Fibroblast of lung (primary cell): ENCODE measurements around the gene IWS1. TPM values are rescaled to one million over a fixed set of nuclear protein-coding genes. Genes with fewer than 3 reads are reported as not detected.

ENCODE experiments used
- DNase-seq, 2 donors: peaks; one replicate each; pipeline versions ENCODE4 v3.0.0 to v3.0.0-alpha.2; 2010; ENCODE audit warnings: low read depth in 2 of 2
- H2AFZ ChIP-seq: 2 replicates; pipeline ENCODE4 v1.5.1; 2012; ENCODE audit warnings: low read length, control low read depth, inconsistent platforms
- H3K27ac ChIP-seq: 2 replicates; pipeline ENCODE4 v1.5.1; 2011; ENCODE audit warnings: low read length, control low read depth; ENCODE audit not compliant: insufficient read depth
- H3K27me3 ChIP-seq: 2 replicates; pipeline ENCODE4 v1.5.1; 2011; ENCODE audit warnings: mild to moderate bottlenecking, low read length; ENCODE audit not compliant: control insufficient read depth, insufficient read depth
- H3K36me3 ChIP-seq: 2 replicates; pipeline ENCODE4 v1.5.1; 2011; ENCODE audit warnings: low read length; ENCODE audit not compliant: control insufficient read depth, insufficient read depth
- H3K4me1 ChIP-seq: 2 replicates; pipeline ENCODE4 v1.5.1; 2011; ENCODE audit warnings: low read length; ENCODE audit not compliant: control insufficient read depth, insufficient read depth; ENCODE audit errors: extremely low read depth
- H3K4me2 ChIP-seq: 2 replicates; pipeline ENCODE4 v1.5.1; 2011; ENCODE audit warnings: low read length, control low read depth; ENCODE audit not compliant: insufficient read depth; ENCODE audit errors: extremely low read depth
- H3K4me3 ChIP-seq, 4 experiments: fragments of 200-600 bp in 1 of 4; sonication (generic) in 1 of 4; replicated peaks in 1 of 4; 2 replicates each; pipeline ENCODE4 v1.5.1; 2011 to 2016; ENCODE audit warnings: low read length in 4 of 4, low read depth in 3 of 4, mild to moderate bottlenecking in 3 of 4, control low read depth in 2 of 4, inconsistent platforms in 1 of 4, mixed read lengths in 1 of 4; ENCODE audit not compliant: insufficient read depth in 1 of 4; ENCODE audit errors: control extremely low read depth in 1 of 4
- H3K79me2 ChIP-seq: 2 replicates; pipeline ENCODE4 v1.5.1; 2012; ENCODE audit warnings: mild to moderate bottlenecking, low read length, inconsistent platforms; ENCODE audit not compliant: control insufficient read depth, insufficient read depth
- H3K9ac ChIP-seq: 2 replicates; pipeline ENCODE4 v1.5.1; 2011; ENCODE audit warnings: mild to moderate bottlenecking, low read length, control low read depth; ENCODE audit not compliant: insufficient read depth
- H3K9me3 ChIP-seq: 2 replicates; pipeline ENCODE4 v1.5.1; 2012; ENCODE audit warnings: low read depth, low read length; ENCODE audit not compliant: control insufficient read depth, insufficient read depth
- H4K20me1 ChIP-seq: 2 replicates; pipeline ENCODE4 v1.5.1; 2011; ENCODE audit warnings: low read length; ENCODE audit not compliant: control insufficient read depth, insufficient read depth; ENCODE audit errors: extremely low read depth
- CTCF ChIP-seq, 2 donors: IDR thresholded peaks in 1 of 2; conservative IDR thresholded peaks in 1 of 2; 1 replicate in 1 of 2; 2 replicates in 1 of 2; pipeline ENCODE4 v1.5.1; 2011 to 2012; ENCODE audit warnings: low read length in 2 of 2, control low read depth in 1 of 2, inconsistent platforms in 1 of 2, low read depth in 1 of 2, mild to moderate bottlenecking in 1 of 2
- EZH2 ChIP-seq: IDR thresholded peaks from 2 replicates; pipeline ENCODE4 v1.5.1; 2012; ENCODE audit warnings: low read length, control low read depth, mild to moderate bottlenecking; ENCODE audit errors: missing control alignments
- polyA plus RNA-seq, 2 donors: library from polyadenylated mRNA; depleted of rRNA in 1 of 2; stranded (reverse) in 1 of 2; unstranded in 1 of 2; fragments of >200 nt; gene quantifications; 2 replicates each; pipeline ENCODE4 v1.2.1, GENCODE V29; 2011 to 2012; ENCODE audit warnings: missing spikeins in 1 of 2
- total RNA-seq: library from RNA; depleted of rRNA; stranded (reverse); fragments of >200 nt; gene quantifications from 2 replicates; pipeline ENCODE4 v1.2.1, GENCODE V29; 2014

Gene IWS1
- total and polyA plus RNA-seq, 2 donors (not counting 1 experiment from before 2014, with no cell fraction given) = 44.1 to 56.0 TPM

GRCh38 chr2:127542231-127542630 lies 15.9 kb upstream of the IWS1 start:
- DNase-seq = no peak
- Histone ChIP-seq H3K4me2 (no peak overlapping the region), H3K79me2 (no peaks in the 10 kb centered on the region), H2AFZ (no peak overlapping the region), H4K20me1 (no peaks in the 10 kb centered on the region), H3K9ac (no peak overlapping the region), H3K4me3 (no peak overlapping the region), H3K27ac (no peak overlapping the region), H3K36me3 (no peaks in the 10 kb centered on the region), H3K4me1 (no peaks in the 10 kb centered on the region), H3K9me3 (no peaks in the 10 kb centered on the region), H3K27me3 (peaks cover 30% of the 10 kb centered on the region)
- TF ChIP-seq CTCF (conservative IDR thresholded peaks at IDR 0.05 in 1 of 2, IDR thresholded peaks at IDR 0.05 in 1 of 2; ENCODE audit: low read depth in 1 of 2, low read length in 2 of 2) = no peak
- TF ChIP-seq EZH2 = no peak

- Histone ChIP-seq H3K4me1 (no peaks in the 10 kb centered on the region), H3K79me2 (no peaks in the 10 kb centered on the region), H3K9me3 (no peaks in the 10 kb centered on the region), H3K27me3 (peaks cover 29% of the 10 kb centered on the region), H3K4me2 (no peak overlapping the region), H3K9ac (no peak overlapping the region), H4K20me1 (no peaks in the 10 kb centered on the region), H2AFZ (no peak overlapping the region), H3K27ac (no peak overlapping the region), H3K4me3 (no peak overlapping the region), H3K36me3 (no peaks in the 10 kb centered on the region)
- TF ChIP-seq EZH2 = no peak
- TF ChIP-seq CTCF (conservative IDR thresholded peaks at IDR 0.05 in 1 of 2, IDR thresholded peaks at IDR 0.05 in 1 of 2; ENCODE audit: low read depth in 1 of 2, low read length in 2 of 2) = no peak
- peak in 1 of 2 donors; percentile 13 for DNase-seq
Observed at GRCh38 chr2:127541809-127542208, 15.5 kb upstream of the IWS1 start.

GRCh38 chr2:127537644-127538043 lies 11.4 kb upstream of the IWS1 start:
- no peaks in the 10 kb centered on the region for H3K9me3 ChIP-seq
- H3K4me3 ChIP-seq = no peak overlapping the region
- no peaks in the 10 kb centered on the region for H3K36me3 ChIP-seq
- H3K27ac ChIP-seq = no peak overlapping the region
- no peak for TF ChIP-seq EZH2
- no peak for TF ChIP-seq CTCF (conservative IDR thresholded peaks at IDR 0.05 in 1 of 2, IDR thresholded peaks at IDR 0.05 in 1 of 2; ENCODE audit: low read depth in 1 of 2, low read length in 2 of 2)
- H3K4me2 ChIP-seq = no peak overlapping the region
- no peaks in the 10 kb centered on the region for H3K4me1 ChIP-seq
- H3K79me2 ChIP-seq = no peaks in the 10 kb centered on the region
- H4K20me1 ChIP-seq = no peaks in the 10 kb centered on the region
- DNase-seq = no peak
- peaks cover 28% of the 10 kb centered on the region for H3K27me3 ChIP-seq
- H3K9ac ChIP-seq = no peak overlapping the region
- no peak overlapping the region for H2AFZ ChIP-seq
